Muscle of arm (tissue), 14 donors: ENCODE data around the gene TMEM178B. TPM values are rescaled to one million over a fixed set of nuclear protein-coding genes. Genes with fewer than 3 reads are reported as not detected.
"Not testable (repeated sequence)": the region's sequence is repeated elsewhere in the genome, so short reads cannot be mapped to it uniquely, and the experiment has no call there.

Source experiments
- DNase-seq: peaks from one replicate; pipeline ENCODE4 v3.0.0-alpha.2; 2013
- long read RNA-seq, 11 donors: transcript quantifications; one replicate each; lab custom pipeline, GENCODE V29; 2026
- polyA plus RNA-seq, 12 donors: library from polyadenylated mRNA; unstranded; fragments of 120-200 nt; gene quantifications; one replicate each; pipeline ENCODE4 v1.2.1, GENCODE V29; 2013; ENCODE audit not compliant: insufficient read length in 12 of 12

TMEM178B gene
- 1 to 10 TPM in 2 of 12 donors, under 1 TPM in 9, not detected in 1; 0.50 to 1.9 (median 0.73) TPM for polyA plus RNA-seq
- long read RNA-seq, donor 1, partial matches to known transcripts: 0 of 2 reads
- long read RNA-seq, donor 1, other reads (novel, unspliced or antisense): 0 of 2 reads
- long read RNA-seq, donor 2: 0 reads
- long read RNA-seq, donor 3: 0 reads
- long read RNA-seq, donor 4: 0 reads
- long read RNA-seq, donor 5: 0 reads
- long read RNA-seq, donor 6: 0 reads
- long read RNA-seq, donor 7: 0 reads
- long read RNA-seq, donor 8: 0 reads
- long read RNA-seq, donor 9: 0 reads
- long read RNA-seq, donor 10: 0 reads
- long read RNA-seq, donor 11: 0 reads

DNA sequence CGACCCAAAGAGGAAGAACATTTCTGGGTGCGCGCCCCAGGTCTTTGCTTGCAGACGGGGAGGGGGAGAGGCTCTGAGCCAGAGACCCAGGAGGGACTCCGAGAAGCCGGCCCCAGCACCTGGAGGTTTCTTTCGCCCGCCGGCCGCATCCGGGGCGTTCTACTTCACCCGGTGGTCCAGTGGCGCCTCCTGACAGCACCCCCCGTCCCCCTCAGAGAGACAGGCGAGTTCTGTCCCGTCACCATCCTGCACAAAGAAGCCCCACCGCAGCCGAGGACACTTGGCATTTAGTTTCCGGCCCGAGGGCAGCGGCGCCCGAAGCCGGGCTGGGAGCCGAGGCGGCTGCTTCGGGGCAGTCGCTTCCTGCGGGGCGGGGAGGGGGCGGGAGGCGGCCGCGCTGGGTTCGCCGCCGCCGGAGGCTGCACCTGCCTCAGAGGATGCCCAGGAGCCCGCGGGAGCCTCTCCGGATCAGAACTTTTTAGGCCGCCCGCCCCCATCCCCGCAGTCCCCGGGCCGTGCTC, at the start of gene TMEM178B:
Gene TMEM178B, plus strand, starts transcription at position 424 of the 521 bp plus-strand sequence.
- DNase-seq: no peak

- DNase-seq: no peak
Observed at GRCh38 chr7:141024668-141025067, 49.2 kb upstream of the TMEM178B start.

DNA sequence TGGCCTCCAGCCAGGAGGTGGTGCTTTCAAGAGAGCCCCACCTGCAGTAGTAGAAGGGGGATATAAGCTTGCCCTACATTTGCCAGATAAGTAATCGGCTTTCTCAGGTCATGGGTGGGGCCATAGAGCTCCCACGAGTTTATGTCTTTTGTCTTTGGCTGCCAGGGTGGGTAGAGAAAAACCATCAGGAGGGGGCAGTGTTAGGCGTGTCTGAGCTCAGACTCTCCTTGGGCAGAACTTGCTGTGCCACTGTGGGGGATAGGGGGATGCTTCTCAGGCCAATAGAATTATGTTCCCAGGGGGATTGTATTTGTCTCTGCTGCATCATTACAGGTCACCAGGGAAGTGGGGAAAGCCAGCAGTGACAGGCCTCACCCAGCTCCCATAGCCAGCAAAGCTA, 46.8 kb upstream of the TMEM178B start:
- no peak for DNase-seq

- DNase-seq: no peak
Observed at GRCh38 chr7:141028767-141029166, 45.1 kb upstream of the TMEM178B start.

DNA sequence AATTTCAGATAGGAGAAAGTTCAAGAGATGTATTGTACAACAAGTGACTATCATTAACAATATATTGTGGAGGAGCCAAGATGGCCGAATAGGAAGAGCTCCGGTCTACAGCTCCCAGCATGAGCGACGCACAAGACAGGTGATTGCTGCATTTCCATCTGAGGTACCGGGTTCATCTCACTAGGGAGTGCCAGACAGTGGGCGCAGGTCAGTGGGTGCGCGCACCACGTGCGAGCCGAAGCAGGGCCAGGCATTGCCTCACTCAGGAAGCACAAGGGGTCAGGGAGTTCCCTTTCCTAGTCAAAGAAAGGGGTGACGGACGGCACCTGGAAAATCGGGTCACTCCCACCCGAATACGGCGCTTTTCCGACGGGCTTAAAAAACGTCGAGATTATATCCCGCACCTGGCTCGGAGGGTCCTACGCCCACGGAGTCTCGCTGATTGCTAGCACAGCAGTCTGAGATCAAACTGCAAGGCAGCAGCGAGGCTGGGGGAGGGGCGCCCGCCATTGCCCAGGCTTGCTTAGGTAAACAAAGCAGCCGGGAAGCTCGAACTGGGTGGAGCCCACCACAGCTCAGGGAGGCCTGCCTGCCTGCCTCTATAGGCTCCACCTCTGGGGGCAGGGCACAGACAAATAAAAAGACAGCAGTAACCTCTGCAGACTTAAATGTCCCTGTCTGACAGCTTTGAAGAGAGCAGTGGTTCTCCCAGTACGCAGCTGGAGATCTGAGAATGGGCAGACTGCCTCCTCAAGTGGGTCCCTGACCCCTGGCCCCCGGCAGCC, 41.1 kb upstream of the TMEM178B start:
- not testable (repeated sequence) for DNase-seq

- DNase-seq: not testable (repeated sequence)
Observed at GRCh38 chr7:141038100-141038499, 35.8 kb upstream of the TMEM178B start.

DNA sequence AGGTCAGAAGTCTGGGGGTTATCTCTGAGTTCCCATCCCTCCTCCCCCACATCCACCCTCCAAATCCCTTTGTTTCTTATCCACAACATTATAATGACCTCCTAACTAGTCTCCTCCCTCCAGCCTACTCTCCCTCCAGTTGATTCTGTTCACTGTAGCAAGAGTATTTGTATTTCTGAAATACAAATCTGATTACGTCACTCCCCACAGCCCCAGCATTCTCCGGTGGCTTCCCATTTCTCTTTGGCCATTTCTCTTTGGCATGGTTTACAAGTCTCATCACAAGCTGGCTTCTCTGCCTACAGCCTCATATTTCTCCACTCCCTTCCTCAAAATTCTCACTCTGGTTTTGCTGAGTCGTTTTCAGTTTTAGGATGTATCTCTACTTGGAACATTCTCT, 34.5 kb upstream of the TMEM178B start:
- DNase-seq: no peak

DNA sequence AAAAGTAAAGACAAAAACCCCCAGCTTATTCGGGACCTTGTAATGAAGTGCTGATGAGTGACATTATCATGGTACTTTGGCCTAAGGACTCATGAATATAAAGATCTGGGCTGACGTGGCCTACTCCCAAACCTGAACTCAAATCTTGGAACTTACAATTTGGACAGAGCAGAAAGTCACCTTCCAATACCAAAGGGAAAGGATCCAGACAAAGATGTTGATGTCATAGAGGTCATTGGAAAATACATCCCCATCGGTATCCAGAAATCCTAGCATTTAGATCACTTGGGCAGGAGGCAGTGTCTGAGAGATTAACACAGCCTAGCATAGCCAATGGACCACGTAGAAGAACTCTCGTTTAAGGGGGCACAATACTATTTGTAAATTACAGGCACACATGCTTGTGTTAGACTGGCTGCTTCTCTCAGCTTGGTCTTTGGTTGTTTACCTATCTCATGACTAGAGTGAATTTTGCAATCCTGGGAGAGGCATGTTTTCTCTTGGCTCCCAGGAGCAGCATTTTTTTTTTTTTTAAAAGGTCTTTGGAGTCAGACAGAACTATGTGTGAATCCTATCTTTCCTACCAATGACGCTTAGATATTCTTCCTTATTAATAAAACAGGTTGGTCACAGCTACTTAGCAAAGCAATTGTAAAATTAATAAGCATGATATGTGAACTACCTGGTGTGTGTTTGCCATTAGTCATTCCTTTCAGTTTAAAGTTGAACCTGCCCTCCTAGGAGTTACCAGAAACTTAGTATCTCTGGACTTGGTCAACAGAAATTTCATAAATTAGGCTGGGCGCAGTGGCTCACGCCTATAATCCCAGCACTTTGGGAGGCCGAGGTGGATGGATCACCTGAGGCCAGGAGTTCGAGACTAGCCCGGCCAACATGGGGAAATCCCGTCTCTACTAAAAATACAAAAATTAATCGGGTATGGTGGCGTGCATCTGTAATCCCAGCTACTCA, 31.4 kb upstream of the TMEM178B start:
- DNase-seq: no peak

- no peak for DNase-seq
Observed at GRCh38 chr7:141043616-141044015, 30.2 kb upstream of the TMEM178B start.

DNA sequence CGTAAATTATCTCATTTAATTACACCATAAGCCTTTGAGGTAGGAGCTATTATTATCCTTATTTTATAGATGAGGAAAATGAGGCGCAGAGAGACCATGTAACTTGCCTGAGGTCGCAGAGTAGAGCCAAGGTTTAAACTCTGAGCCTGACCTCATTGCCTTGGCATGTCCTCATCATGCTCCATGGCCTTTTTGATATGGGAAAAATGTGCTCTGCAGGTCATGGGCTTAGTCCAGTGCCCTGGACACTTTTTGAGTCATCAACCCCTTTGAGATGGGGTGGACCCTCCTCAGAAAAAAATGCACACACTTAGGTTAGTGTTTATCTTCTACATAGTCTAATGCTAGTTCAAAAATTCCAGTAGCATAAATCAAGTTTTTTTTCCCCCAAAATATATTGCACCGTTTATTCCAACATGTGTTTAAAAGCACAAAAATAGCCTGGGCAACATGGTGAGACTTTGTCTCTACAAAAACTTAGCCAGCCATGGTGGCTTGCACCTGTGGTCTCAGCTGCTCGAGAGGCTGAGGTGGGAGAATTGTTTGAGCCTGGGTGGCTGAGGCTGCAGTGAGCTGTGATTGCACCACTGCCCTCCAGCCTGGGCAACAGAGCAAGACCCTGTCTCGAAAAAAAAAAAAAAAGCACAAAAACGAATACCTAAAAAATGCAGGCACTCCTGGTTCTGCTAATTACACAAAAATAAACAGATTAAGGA, 28.6 kb upstream of the TMEM178B start:
- no peak for DNase-seq

- no peak for DNase-seq
Observed at GRCh38 chr7:141045842-141046620, 27.8 kb upstream of the TMEM178B start.

DNA sequence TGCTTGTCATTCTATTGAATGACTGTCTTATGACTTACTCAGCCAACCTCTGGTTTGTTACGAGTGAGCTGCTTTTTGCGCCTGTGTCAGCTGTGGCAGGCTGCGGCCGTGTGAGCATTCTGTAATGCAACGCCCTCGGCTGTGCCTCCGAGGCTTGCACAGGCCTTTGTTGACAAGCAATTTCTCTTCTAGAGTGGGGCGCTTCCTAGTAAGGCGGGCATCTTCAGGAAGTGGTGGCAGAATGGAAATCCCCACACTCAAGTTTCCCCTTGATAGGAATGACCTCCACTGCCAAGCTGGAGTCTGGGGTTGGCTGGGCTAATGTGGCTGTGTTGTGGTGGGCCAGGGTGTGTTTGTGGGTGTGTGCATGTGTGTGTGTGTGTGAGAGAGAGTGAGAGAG, 20.2 kb upstream of the TMEM178B start:
- no peak for DNase-seq

DNA sequence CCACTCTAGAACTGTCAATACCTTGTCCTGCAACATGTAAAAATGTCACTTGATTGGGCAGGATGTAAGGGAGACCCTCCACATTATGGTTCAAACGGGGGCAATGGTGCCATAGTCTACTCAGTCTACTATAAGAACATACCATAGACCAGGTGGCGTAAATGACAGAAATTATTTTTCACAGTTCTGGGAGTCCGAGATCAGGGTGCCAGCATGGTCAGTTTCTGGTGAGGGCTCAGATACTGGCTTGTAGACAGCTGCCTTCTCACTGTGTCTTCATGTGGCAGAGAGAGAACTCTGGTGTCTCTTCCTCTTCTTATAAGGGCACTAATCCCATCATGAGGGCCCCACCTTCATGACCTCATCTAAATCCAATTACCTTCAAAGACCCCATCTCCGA, 18.7 kb upstream of the TMEM178B start:
- no peak for DNase-seq

- DNase-seq: no peak
Observed at GRCh38 chr7:141057788-141058187, 16.1 kb upstream of the TMEM178B start.

DNA sequence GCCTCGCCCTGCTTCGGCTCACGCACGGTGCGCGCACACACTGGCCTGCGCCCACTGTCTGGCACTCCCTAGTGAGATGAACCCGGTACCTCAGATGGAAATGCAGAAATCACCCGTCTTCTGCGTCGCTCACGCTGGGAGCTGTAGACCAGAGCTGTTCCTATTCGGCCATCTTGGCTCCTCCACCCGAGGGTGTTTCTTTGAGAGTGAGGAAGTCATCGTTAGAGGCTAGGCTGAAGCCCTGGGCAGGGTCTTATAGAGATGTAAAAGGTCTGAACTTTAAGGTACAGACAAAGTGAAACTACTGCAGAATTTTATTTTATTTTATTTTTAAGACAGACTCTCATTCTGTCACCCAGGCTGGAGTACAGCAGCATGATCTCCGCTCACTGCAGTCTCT, 6.0 kb upstream of the TMEM178B start:
- DNase-seq: not testable (repeated sequence)

GRCh38 chr7:141071260-141071854, 2.5 kb upstream of the TMEM178B start:
- no peak for DNase-seq

DNA sequence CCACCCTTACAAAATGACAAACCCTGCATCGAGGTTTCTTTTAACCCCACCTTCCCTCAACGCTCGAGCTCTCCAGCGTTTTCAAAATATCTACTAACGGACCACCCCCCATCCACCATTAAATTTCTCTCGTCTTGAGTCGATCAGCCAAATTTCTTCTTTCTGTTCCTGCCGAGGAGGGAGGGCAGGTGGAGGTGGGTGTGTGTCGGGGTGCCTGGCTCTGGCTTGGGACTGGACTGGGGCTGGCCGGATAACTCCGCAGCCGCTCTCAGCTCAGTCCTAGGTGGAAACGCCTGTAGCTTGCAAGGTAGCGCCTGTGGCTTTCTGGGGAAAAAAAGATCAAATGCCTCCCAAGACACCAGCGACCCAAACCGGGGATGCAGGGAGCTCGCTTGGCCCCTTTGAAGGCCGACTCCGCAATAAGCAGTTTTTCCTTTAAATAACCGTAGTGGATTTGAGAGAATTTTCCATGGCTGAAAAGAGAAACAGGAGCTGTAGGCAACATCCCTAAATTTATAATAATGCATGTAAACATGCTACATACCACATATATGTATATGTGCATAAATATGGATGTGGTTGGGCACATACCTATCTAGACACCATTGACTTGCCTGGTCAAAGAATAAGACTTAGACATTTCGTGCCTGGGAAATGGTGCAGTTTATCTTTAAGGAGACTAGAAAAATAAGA, 1.9 kb upstream of the TMEM178B start:
- DNase-seq: no peak

- peak; percentile 71 for DNase-seq
Observed at GRCh38 chr7:141072548-141073172, 1.2 kb upstream of the TMEM178B start.

DNA sequence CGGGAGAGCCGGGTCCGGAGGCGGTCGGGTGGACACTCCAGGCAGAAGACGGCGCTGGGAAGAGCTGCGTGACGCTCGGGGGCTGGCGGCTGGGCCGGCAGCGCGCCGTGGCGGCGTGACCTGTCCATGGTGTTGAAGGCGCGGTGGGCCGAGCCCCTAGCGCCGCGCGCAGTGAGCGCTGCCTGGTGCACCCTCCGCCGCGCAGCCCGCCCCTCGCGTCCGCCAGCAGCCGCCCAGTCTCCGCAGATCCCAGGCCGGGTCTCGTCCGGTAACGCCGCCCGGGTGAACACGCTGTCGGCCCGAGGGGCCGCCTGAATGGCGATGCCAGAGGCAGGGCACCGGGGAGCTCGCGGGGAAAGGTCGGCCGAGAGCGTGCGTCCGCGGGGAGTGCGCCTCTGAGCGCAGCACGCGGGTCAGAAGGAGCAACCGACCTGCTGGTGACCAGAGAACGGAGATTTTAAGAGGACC, 657 bp upstream of the TMEM178B start:
- DNase-seq: peak; percentile 36
